ENCODE data around the gene SIGLEC11.

- TF ChIP-seq CTCF (IDR thresholded peaks at IDR 0.05; ENCODE audit: low read length) (no peak), EZH2 (IDR thresholded peaks at IDR 0.05; ENCODE audit: borderline replicate concordance, low read length) (no peak)
Observed at GRCh38 chr19:49977076-49977475, 16.1 kb upstream of the SIGLEC11 start.

Data from OCI-LY1 (cell line).